Stimulated activated naive B cell treated with anti-CD40 and anti-IgM and Interleukin-4, amounts not matched to agents 10 μg/mL and 1 μg/mL and 100 μg/mL, for 72 hours (primary cell): ENCODE results near the gene SAV1.
A peak's percentile ranks its signal among the peaks of the same experiment; 100 is the strongest.
"Not testable (repeated sequence)": the region's sequence is repeated elsewhere in the genome, so short reads cannot be mapped to it uniquely, and the experiment has no call there.

ENCODE experiments used
- ATAC-seq, 2 donors: fragments of 150-1000 bp; cut with Tn5 transposase; replicated peaks; 2 replicates each; pipeline ENCODE4 v1.10.0; 2021; ENCODE audit warnings: moderate library complexity in 1 of 2
- DNase-seq: peaks from one replicate; pipeline ENCODE4 v3.0.0; 2021
- H3K27ac Mint-ChIP-seq: one replicate; pipeline ENCODE4 v1.8.0; 2022; ENCODE audit warnings: mild to moderate bottlenecking, mixed read lengths
- H3K27me3 Mint-ChIP-seq, 2 donors: one replicate each; pipeline ENCODE4 v1.8.0; 2022; ENCODE audit warnings: mixed read lengths in 2 of 2
- H3K36me3 Mint-ChIP-seq, 2 donors: one replicate each; pipeline ENCODE4 v1.8.0; 2022; ENCODE audit warnings: mixed read lengths in 2 of 2, mild to moderate bottlenecking in 1 of 2
- H3K4me1 Mint-ChIP-seq, 2 donors: one replicate each; pipeline ENCODE4 v1.8.0; 2022; ENCODE audit warnings: mixed read lengths in 2 of 2, mild to moderate bottlenecking in 1 of 2
- H3K4me3 Mint-ChIP-seq, 2 donors: one replicate each; pipeline ENCODE4 v1.8.0; 2022; ENCODE audit warnings: mild to moderate bottlenecking in 2 of 2, mixed read lengths in 2 of 2, moderate library complexity in 1 of 2
- H3K9me3 Mint-ChIP-seq, 2 donors: one replicate each; pipeline ENCODE4 v1.8.0; 2022; ENCODE audit warnings: mixed read lengths in 2 of 2, mild to moderate bottlenecking in 1 of 2

Gene SAV1

GRCh38 chr14:50647753-50648152 is 20.4 kb downstream of the SAV1 start:
- peak overlapping the region; percentile 76 to 78 for H3K4me3 Mint-ChIP-seq
- DNase-seq = no peak
- H3K9me3 Mint-ChIP-seq = no peaks in the 10 kb centered on the region
- peaks cover 33 to 60% of the 10 kb centered on the region in 2 donors for H3K4me1 Mint-ChIP-seq
- no peaks in the 10 kb centered on the region for H3K27me3 Mint-ChIP-seq
- no peak for ATAC-seq
- H3K36me3 Mint-ChIP-seq = peaks cover 22 to 32% of the 10 kb centered on the region in 2 donors
- peak overlapping the region; percentile 86 for H3K27ac Mint-ChIP-seq

DNA sequence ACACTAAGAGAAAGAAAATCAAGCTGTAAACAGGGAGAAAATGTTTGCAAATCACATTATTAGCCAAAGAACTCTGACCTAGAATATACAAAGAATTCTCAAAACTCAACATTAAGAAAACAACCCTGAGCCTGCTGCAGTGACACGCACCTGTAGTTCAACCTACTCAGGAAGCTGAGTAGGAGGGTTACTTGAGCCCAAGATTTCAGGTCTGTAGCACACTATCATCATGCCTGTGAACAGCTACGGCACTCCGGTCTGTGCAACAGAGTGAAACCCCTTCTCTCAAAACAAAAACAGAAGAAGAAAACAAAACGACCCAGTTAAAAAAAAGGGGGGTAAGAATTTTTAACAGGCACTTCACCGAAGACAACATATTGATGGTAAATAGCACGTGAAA is 20.8 kb downstream of the SAV1 start:
- ATAC-seq = peak; percentile 94 to 97
- Mint-ChIP-seq H3K36me3 (peaks cover 22 to 31% of the 10 kb centered on the region in 2 donors), H3K27ac (peak overlapping the region; percentile 86), H3K4me3 (peak overlapping the region; percentile 76 to 78), H3K27me3 (no peaks in the 10 kb centered on the region), H3K4me1 (peaks cover 30 to 56% of the 10 kb centered on the region in 2 donors), H3K9me3 (no peaks in the 10 kb centered on the region)
- no peak for DNase-seq

- H3K27ac Mint-ChIP-seq = no peak overlapping the region
- ATAC-seq = no peak
- peaks cover 7 to 12% of the 10 kb centered on the region in 2 donors for H3K4me1 Mint-ChIP-seq
- H3K27me3 Mint-ChIP-seq = no peaks in the 10 kb centered on the region
- no peak for DNase-seq
- peaks cover 23 to 30% of the 10 kb centered on the region in 2 donors for H3K36me3 Mint-ChIP-seq
- no peak overlapping the region for H3K4me3 Mint-ChIP-seq
- H3K9me3 Mint-ChIP-seq = no peaks in the 10 kb centered on the region
Observed at GRCh38 chr14:50635141-50635540, 33.0 kb downstream of the SAV1 start.

DNA sequence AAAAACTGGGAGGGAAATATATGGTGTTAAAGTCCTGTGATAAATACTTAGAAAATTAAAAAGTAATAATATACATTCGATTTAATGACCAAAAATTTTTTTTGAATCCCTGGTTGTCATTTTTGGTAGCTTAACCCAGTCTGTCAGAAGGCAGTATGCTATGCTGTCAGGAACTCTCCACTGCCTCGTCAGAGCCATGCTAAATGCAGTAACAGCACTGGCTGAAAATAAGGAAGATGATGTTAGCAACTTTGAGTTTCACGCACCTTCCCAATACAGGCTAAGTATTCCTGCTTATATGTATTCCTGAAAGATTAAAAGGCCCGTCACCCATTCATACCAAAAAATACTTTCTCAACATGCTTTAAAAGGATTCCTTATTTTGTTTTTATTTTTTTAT is 34.2 kb downstream of the SAV1 start:
- no peak overlapping the region for H3K27ac Mint-ChIP-seq
- peaks cover 5 to 6% of the 10 kb centered on the region in 2 donors for H3K4me1 Mint-ChIP-seq
- no peaks in the 10 kb centered on the region for H3K9me3 Mint-ChIP-seq
- H3K27me3 Mint-ChIP-seq = no peaks in the 10 kb centered on the region
- H3K4me3 Mint-ChIP-seq = no peak overlapping the region
- ATAC-seq (no peak), DNase-seq (no peak)
- H3K36me3 Mint-ChIP-seq = peaks cover 17 to 22% of the 10 kb centered on the region in 2 donors

- DNase-seq (no peak), ATAC-seq (no peak)
- H3K27me3 Mint-ChIP-seq = no peaks in the 10 kb centered on the region
- H3K36me3 Mint-ChIP-seq = peaks cover 6 to 12% of the 10 kb centered on the region in 2 donors
- H3K9me3 Mint-ChIP-seq = no peaks in the 10 kb centered on the region
- H3K4me1 Mint-ChIP-seq = peaks cover 2 to 6% of the 10 kb centered on the region in 2 donors
- H3K4me3 Mint-ChIP-seq = no peak overlapping the region
- H3K27ac Mint-ChIP-seq = no peak overlapping the region
Observed at GRCh38 chr14:50631408-50631821, 36.7 kb downstream of the SAV1 start.

DNA sequence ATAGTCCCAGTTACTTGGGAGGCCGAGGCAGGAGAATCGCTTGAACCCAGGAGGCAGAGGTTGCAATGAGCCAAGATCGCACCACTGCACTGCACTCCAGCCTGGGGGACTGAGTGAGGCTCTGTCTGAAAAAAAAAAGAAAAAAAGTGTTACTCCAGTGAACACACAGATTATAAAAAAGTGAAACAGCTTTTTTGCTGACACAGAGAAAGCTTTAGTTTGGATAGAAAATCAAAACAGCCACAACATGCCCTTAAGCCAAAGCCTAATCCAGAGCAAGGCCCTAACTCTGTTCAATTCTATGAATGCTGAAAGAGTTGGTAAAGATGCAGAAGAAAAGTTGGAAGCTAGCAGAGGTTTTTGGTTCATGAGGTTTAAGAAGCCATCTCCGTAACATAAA is 43.2 kb downstream of the SAV1 start:
- H3K36me3 Mint-ChIP-seq = peaks cover 4 to 14% of the 10 kb centered on the region in 2 donors
- not testable (repeated sequence) for H3K9me3 Mint-ChIP-seq, H3K27me3 Mint-ChIP-seq, H3K27ac Mint-ChIP-seq, ATAC-seq, DNase-seq, H3K4me3 Mint-ChIP-seq, H3K4me1 Mint-ChIP-seq

DNA sequence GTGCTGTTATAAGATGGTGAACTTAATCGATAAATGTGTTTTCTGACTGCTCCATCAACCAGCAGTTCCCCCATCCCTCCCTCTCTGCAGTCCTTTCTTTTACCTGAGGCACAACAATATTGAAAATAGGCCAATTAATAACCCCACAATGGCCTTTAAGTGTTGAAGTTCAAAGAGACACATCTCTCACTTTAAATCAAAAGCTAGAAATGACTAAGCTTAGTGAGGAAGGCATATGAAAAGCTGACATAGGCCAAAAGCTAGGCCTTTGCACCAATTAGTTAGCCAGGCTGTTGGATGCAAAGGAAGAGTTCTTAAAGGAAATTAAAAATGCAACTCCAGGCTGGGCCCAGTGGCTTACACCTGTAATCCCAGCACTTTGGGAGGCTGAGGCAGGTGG is 43.7 kb downstream of the SAV1 start:
- H3K4me3 Mint-ChIP-seq = no peak overlapping the region

GRCh38 chr14:50622978-50623377 is 45.1 kb downstream of the SAV1 start:
- Mint-ChIP-seq H3K36me3 (peaks cover 4 to 14% of the 10 kb centered on the region in 2 donors), H3K4me3 (no peak overlapping the region)

More for the DNA sequence above, 43.7 kb downstream of the SAV1 start:
- Mint-ChIP-seq H3K9me3 (no peaks in the 10 kb centered on the region), H3K27me3 (no peaks in the 10 kb centered on the region), H3K4me1 (peaks cover 2 to 5% of the 10 kb centered on the region in 2 donors), H3K36me3 (peaks cover 4 to 14% of the 10 kb centered on the region in 2 donors), H3K27ac (peak overlapping the region; percentile 47)
- DNase-seq = no peak
- peak; percentile 25 to 36 for ATAC-seq

GRCh38 chr14:50620341-50620740 is 47.8 kb downstream of the SAV1 start:
- no peak for DNase-seq
- no peaks in the 10 kb centered on the region for H3K27me3 Mint-ChIP-seq
- peaks cover 3 to 6% of the 10 kb centered on the region in 2 donors for H3K36me3 Mint-ChIP-seq
- no peaks in the 10 kb centered on the region for H3K9me3 Mint-ChIP-seq
- no peak overlapping the region for H3K4me3 Mint-ChIP-seq
- peaks cover 2 to 5% of the 10 kb centered on the region in 2 donors for H3K4me1 Mint-ChIP-seq
- H3K27ac Mint-ChIP-seq = no peak overlapping the region
- ATAC-seq = no peak

More at GRCh38 chr14:50622978-50623377, 45.1 kb downstream of the SAV1 start:
- no peaks in the 10 kb centered on the region for H3K27me3 Mint-ChIP-seq
- no peak overlapping the region for H3K27ac Mint-ChIP-seq
- H3K9me3 Mint-ChIP-seq = no peaks in the 10 kb centered on the region
- ATAC-seq (no peak), DNase-seq (no peak)
- H3K4me1 Mint-ChIP-seq = peaks cover 2 to 5% of the 10 kb centered on the region in 2 donors

DNA sequence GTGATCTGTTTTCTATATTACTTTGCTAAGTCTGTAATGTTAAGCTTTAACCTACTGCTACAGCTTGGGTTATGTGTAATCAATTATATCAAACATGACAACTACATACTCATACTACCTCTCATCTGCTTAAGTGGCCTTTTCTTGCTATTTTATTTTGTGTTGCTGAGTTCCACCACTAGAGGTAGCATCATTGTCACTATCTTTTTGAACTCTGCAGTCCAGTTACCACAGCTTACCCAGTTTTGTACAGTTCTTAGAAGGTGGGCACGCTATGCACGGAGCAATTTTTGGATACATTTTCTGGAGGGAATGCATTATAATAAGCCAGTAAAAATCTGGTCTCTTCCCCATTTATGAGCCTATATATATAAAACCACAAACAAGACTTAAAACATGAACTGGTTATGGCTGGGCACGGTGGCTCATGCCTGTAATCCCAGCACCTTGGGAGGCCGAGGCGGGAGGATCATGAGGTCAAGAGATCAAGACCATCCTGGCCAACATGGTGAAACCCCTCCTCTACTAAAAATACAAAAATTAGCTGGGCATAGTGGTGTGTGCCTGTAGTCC is 48.5 kb downstream of the SAV1 start:
- no peaks in the 10 kb centered on the region for H3K27me3 Mint-ChIP-seq
- ATAC-seq (peak; percentile 72 to 78), DNase-seq (no peak)
- H3K36me3 Mint-ChIP-seq = peaks cover 3% of the 10 kb centered on the region in 2 donors
- H3K4me3 Mint-ChIP-seq = no peak overlapping the region
- H3K27ac Mint-ChIP-seq = no peak overlapping the region
- peaks cover 2 to 5% of the 10 kb centered on the region in 2 donors for H3K4me1 Mint-ChIP-seq
- no peaks in the 10 kb centered on the region for H3K9me3 Mint-ChIP-seq

DNA sequence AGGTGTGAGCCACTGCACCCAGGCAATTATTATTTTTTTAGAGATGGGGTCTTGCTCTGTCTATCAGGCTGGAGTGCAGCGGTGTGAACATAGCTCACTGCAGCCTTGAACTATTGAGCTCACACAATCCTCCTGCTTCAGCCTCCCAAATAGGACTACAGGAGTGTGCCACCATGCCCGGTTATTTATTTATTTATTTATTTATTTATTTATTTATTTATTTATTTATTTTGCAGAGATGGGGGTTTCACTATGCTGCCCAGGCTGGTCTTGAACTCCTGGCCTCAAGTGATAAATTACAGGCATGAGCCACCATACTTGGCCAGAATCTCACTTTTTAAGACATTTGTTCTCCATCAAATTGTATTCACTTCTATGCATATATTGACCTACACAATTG is 51.8 kb downstream of the SAV1 start:
- DNase-seq = no peak
- H3K4me3 Mint-ChIP-seq = no peak overlapping the region
- ATAC-seq = no peak
- peaks cover 2 to 5% of the 10 kb centered on the region in 2 donors for H3K4me1 Mint-ChIP-seq
- H3K9me3 Mint-ChIP-seq = no peaks in the 10 kb centered on the region
- no peak overlapping the region for H3K27ac Mint-ChIP-seq
- no peaks in the 10 kb centered on the region for H3K27me3 Mint-ChIP-seq
- H3K36me3 Mint-ChIP-seq = peaks cover 3% of the 10 kb centered on the region in 2 donors

GRCh38 chr14:50615552-50615951 is 52.6 kb downstream of the SAV1 start:
- no peaks in the 10 kb centered on the region for H3K9me3 Mint-ChIP-seq
- DNase-seq (no peak), ATAC-seq (no peak)
- H3K27me3 Mint-ChIP-seq = no peaks in the 10 kb centered on the region
- no peak overlapping the region for H3K4me3 Mint-ChIP-seq
- no peak overlapping the region for H3K27ac Mint-ChIP-seq
- peaks cover 3% of the 10 kb centered on the region in 2 donors for H3K36me3 Mint-ChIP-seq
- peaks cover 2 to 5% of the 10 kb centered on the region in 2 donors for H3K4me1 Mint-ChIP-seq

- no peak overlapping the region for H3K27ac Mint-ChIP-seq
- H3K9me3 Mint-ChIP-seq = no peaks in the 10 kb centered on the region
- H3K4me3 Mint-ChIP-seq = no peak overlapping the region
- peaks cover 0 to 1% of the 10 kb centered on the region in 2 donors for H3K4me1 Mint-ChIP-seq
- H3K36me3 Mint-ChIP-seq = peaks cover 3% of the 10 kb centered on the region in 2 donors
- ATAC-seq = no peak
- no peak for DNase-seq
- no peaks in the 10 kb centered on the region for H3K27me3 Mint-ChIP-seq
Observed at GRCh38 chr14:50615056-50615455, 53.0 kb downstream of the SAV1 start.

- Mint-ChIP-seq H3K27ac (no peak overlapping the region), H3K27me3 (no peaks in the 10 kb centered on the region), H3K4me3 (no peak overlapping the region), H3K36me3 (peaks cover 3% of the 10 kb centered on the region in 2 donors), H3K9me3 (no peaks in the 10 kb centered on the region), H3K4me1 (no peaks in the 10 kb centered on the region)
- no peak for ATAC-seq
- DNase-seq = no peak
Observed at GRCh38 chr14:50612806-50613205, 55.3 kb downstream of the SAV1 start.

- H3K27me3 Mint-ChIP-seq = no peaks in the 10 kb centered on the region
- H3K4me3 Mint-ChIP-seq = no peak overlapping the region
- no peak overlapping the region for H3K27ac Mint-ChIP-seq
- no peak for DNase-seq
- no peak for ATAC-seq
- H3K36me3 Mint-ChIP-seq = peaks cover 0 to under 1% of the 10 kb centered on the region in 2 donors
- H3K9me3 Mint-ChIP-seq = no peaks in the 10 kb centered on the region
- no peaks in the 10 kb centered on the region for H3K4me1 Mint-ChIP-seq
Observed at GRCh38 chr14:50610465-50610864, 57.6 kb downstream of the SAV1 start.
